Measurements from ENCODE around the gene CCDC59. TPM values are rescaled to one million over a fixed set of nuclear protein-coding genes. Genes with fewer than 3 reads are reported as not detected.

The CCDC59 gene
- total and polyA plus RNA-seq, 9 of the 15 experiments (the other 6 are each of a cell fraction or from before 2014, with no cell fraction given), result 34.0 to 186 (median 119) TPM

DNA sequence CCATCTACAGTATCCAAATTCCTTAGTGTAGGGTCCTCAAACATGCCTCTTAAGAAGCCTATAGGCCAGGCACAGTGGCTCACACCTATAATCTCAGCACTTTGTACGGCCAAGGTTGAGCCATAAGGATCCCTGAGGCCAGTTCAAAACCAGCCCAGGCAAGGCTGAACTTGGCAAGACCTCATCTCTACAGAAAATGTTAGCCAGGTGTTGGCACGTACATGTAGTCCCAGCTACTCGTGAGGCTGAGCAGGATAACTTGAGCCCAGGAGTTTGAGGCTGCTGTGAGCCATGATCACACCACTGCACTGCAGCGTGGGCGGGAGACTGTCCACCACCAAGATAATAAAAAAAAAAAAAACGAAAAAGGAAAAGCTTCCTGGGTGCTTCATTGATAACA, 6.8 kb downstream of the CCDC59 start (continued):
- TF ChIP-seq, protein P1, sequence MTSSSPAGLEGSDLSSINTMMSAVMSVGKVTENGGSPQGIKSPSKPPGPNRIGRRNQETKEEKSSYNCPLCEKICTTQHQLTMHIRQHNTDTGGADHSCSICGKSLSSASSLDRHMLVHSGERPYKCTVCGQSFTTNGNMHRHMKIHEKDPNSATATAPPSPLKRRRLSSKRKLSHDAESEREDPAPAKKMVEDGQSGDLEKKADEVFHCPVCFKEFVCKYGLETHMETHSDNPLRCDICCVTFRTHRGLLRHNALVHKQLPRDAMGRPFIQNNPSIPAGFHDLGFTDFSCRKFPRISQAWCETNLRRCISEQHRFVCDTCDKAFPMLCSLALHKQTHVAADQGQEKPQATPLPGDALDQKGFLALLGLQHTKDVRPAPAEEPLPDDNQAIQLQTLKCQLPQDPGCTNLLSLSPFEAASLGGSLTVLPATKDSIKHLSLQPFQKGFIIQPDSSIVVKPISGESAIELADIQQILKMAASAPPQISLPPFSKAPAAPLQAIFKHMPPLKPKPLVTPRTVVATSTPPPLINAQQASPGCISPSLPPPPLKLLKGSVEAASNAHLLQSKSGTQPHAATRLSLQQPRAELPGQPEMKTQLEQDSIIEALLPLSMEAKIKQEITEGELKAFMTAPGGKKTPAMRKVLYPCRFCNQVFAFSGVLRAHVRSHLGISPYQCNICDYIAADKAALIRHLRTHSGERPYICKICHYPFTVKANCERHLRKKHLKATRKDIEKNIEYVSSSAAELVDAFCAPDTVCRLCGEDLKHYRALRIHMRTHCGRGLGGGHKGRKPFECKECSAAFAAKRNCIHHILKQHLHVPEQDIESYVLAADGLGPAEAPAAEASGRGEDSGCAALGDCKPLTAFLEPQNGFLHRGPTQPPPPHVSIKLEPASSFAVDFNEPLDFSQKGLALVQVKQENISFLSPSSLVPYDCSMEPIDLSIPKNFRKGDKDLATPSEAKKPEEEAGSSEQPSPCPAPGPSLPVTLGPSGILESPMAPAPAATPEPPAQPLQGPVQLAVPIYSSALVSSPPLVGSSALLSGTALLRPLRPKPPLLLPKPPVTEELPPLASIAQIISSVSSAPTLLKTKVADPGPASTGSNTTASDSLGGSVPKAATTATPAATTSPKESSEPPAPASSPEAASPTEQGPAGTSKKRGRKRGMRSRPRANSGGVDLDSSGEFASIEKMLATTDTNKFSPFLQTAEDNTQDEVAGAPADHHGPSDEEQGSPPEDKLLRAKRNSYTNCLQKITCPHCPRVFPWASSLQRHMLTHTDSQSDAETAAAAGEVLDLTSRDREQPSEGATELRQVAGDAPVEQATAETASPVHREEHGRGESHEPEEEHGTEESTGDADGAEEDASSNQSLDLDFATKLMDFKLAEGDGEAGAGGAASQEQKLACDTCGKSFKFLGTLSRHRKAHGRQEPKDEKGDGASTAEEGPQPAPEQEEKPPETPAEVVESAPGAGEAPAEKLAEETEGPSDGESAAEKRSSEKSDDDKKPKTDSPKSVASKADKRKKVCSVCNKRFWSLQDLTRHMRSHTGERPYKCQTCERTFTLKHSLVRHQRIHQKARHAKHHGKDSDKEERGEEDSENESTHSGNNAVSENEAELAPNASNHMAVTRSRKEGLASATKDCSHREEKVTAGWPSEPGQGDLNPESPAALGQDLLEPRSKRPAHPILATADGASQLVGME (CRISPR knock-in tag; IDR thresholded peaks at IDR 0.05), result no peak
- TF ChIP-seq, protein P2, sequence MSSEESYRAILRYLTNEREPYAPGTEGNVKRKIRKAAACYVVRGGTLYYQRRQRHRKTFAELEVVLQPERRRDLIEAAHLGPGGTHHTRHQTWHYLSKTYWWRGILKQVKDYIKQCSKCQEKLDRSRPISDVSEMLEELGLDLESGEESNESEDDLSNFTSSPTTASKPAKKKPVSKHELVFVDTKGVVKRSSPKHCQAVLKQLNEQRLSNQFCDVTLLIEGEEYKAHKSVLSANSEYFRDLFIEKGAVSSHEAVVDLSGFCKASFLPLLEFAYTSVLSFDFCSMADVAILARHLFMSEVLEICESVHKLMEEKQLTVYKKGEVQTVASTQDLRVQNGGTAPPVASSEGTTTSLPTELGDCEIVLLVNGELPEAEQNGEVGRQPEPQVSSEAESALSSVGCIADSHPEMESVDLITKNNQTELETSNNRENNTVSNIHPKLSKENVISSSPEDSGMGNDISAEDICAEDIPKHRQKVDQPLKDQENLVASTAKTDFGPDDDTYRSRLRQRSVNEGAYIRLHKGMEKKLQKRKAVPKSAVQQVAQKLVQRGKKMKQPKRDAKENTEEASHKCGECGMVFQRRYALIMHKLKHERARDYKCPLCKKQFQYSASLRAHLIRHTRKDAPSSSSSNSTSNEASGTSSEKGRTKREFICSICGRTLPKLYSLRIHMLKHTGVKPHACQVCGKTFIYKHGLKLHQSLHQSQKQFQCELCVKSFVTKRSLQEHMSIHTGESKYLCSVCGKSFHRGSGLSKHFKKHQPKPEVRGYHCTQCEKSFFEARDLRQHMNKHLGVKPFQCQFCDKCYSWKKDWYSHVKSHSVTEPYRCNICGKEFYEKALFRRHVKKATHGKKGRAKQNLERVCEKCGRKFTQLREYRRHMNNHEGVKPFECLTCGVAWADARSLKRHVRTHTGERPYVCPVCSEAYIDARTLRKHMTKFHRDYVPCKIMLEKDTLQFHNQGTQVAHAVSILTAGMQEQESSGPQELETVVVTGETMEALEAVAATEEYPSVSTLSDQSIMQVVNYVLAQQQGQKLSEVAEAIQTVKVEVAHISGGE (CRISPR knock-in tag; IDR thresholded peaks at IDR 0.05), result no peak
- TF ChIP-seq KDM5B (IDR thresholded peaks at IDR 0.05; ENCODE audit: insufficient replicate concordance, low read depth, low read length), result no peak
- TF ChIP-seq ZNF444 (CRISPR knock-in tag; IDR thresholded peaks at IDR 0.05), result no peak
- TF ChIP-seq DPF2 (IDR thresholded peaks at IDR 0.05), result no peak
- no peak for TF ChIP-seq DIDO1 (tag; IDR thresholded peaks at IDR 0.05; ENCODE audit: low read depth)
- TF ChIP-seq, protein P3, sequence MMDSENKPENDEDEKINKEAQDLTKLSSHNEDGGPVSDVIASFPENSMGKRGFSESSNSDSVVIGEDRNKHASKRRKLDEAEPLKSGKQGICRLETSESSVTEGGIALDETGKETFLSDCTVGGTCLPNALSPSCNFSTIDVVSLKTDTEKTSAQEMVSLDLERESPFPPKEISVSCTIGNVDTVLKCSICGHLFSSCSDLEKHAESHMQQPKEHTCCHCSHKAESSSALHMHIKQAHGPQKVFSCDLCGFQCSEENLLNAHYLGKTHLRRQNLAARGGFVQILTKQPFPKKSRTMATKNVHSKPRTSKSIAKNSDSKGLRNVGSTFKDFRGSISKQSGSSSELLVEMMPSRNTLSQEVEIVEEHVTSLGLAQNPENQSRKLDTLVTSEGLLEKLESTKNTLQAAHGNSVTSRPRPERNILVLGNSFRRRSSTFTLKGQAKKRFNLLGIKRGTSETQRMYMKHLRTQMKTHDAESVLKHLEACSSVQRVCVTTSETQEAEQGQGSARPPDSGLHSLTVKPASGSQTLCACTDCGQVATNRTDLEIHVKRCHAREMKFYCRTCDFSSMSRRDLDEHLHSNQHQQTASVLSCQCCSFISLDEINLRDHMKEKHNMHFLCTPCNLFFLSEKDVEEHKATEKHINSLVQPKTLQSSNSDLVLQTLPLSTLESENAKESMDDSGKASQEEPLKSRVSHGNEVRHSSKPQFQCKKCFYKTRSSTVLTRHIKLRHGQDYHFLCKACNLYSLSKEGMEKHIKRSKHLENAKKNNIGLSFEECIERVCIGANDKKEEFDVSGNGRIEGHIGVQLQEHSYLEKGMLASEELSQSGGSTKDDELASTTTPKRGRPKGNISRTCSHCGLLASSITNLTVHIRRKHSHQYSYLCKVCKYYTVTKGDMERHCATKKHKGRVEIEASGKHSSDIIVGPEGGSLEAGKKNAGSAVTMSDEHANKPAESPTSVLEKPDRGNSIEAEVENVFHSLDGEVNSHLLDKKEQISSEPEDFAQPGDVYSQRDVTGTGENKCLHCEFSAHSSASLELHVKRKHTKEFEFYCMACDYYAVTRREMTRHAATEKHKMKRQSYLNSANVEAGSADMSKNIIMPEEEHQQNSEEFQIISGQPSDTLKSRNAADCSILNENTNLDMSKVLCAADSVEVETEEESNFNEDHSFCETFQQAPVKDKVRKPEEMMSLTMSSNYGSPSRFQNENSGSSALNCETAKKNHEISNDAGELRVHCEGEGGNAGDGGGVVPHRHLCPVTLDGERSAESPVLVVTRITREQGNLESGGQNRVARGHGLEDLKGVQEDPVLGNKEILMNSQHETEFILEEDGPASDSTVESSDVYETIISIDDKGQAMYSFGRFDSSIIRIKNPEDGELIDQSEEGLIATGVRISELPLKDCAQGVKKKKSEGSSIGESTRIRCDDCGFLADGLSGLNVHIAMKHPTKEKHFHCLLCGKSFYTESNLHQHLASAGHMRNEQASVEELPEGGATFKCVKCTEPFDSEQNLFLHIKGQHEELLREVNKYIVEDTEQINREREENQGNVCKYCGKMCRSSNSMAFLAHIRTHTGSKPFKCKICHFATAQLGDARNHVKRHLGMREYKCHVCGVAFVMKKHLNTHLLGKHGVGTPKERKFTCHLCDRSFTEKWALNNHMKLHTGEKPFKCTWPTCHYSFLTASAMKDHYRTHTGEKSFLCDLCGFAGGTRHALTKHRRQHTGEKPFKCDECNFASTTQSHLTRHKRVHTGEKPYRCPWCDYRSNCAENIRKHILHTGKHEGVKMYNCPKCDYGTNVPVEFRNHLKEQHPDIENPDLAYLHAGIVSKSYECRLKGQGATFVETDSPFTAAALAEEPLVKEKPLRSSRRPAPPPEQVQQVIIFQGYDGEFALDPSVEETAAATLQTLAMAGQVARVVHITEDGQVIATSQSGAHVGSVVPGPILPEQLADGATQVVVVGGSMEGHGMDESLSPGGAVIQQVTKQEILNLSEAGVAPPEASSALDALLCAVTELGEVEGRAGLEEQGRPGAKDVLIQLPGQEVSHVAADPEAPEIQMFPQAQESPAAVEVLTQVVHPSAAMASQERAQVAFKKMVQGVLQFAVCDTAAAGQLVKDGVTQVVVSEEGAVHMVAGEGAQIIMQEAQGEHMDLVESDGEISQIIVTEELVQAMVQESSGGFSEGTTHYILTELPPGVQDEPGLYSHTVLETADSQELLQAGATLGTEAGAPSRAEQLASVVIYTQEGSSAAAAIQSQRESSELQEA (IDR thresholded peaks at IDR 0.05; ENCODE audit: low read depth), result no peak
- TF ChIP-seq EGR1 (conservative IDR thresholded peaks at IDR 0.05), result peak; percentile 59
